ENCODE results near the gene JKAMP.
"Not testable (repeated sequence)": the region's sequence is repeated elsewhere in the genome, so short reads cannot be mapped to it uniquely, and the experiment has no call there.

The JKAMP gene

GRCh38 chr14:59483819-59484638 lies at the start of gene JKAMP, which contains the start of gene L3HYPDH:
JKAMP (plus strand) TSS chr14:59484517; CDS start chr14:59484590, 73 bp downstream.
L3HYPDH (minus strand) TSS chr14:59484408; CDS start chr14:59484316, 92 bp downstream.
- peak; percentile 99 for DNase-seq (ENCODE audit: low read depth, low spot score)

- no peak for DNase-seq (ENCODE audit: low read depth, low spot score)
Measured at GRCh38 chr14:59435101-59435500, 49.2 kb upstream of the JKAMP start.

GRCh38 chr14:59435987-59436386 lies 48.3 kb upstream of the JKAMP start:
- no peak for DNase-seq (ENCODE audit: low read depth, low spot score)

GRCh38 chr14:59438195-59438647 lies 46.1 kb upstream of the JKAMP start:
- DNase-seq (ENCODE audit: low read depth, low spot score), result peak; percentile 63

DNA sequence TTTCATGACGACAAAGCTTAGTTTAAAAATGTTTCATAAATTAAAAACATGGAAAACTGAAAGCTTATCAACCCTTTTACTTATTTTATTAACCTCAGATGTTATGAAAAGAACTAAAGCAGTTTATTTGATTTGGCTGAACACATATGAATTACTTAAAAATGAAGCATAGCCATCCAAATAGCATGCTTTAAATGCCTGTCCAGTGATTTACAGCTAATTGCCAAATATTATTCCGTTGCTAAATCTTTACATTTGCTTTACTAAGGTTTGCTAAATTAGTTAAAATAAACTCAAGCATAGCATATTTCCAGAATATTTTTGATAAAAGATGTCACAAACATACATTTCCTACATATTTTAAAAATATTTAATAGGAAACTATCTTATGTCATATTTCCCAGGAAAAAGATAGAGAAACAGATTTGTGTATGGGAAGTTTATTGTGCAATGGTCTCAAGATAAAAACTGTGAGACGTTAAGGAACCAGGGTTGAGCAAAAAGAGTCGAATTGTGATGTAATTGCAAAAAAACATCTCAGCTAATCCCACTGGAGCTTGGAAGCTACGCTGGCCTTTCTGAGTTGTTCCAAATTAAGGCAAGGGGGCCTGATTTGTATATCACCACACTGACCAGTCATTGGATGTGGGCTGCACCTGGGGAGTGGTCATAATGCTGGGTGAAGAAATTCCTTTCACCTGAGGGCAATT lies 44.9 kb upstream of the JKAMP start:
- DNase-seq (ENCODE audit: low read depth, low spot score), result no peak

DNA sequence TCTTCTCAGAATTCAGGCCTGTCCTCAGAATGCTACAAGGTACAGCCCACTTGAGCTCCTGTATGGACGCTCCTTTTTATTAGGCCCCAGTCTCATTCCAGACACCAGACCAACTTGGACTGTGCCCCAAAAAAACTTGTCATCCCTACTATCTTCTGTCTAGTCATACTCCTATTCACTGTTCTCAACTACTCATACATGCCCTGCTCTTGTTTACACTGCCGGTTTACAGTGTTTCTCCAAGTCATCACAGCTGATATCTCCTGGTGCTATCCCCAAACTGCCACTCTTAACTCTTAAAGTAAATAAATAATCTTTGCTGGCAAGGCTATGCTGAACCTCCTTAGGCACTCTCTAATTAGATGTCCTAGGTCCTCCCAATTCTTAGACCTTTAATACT lies 35.6 kb upstream of the JKAMP start:
- DNase-seq (ENCODE audit: low read depth, low spot score), result not testable (repeated sequence)

DNA sequence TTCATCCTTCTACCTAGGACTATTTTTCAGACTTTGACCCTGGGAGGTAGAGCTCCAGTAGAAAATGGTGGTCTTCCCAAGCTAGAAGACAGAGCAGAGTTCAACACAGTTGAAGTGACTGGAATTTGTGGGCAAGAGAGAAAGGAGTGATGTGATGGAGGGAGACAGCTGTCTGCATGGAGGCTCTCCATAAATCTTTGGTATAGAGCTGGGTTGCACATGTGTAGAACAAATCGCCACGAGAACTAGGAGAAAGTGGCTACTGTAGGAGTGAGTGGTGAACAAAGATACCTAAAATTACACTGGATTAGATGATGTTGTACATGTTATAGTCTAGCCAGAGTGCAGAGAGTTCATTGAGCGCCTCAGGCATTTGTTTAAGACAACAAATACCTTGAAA lies 33.6 kb upstream of the JKAMP start:
- no peak for DNase-seq (ENCODE audit: low read depth, low spot score)

- no peak for DNase-seq (ENCODE audit: low read depth, low spot score)
Measured at GRCh38 chr14:59451849-59452248, 32.5 kb upstream of the JKAMP start.

GRCh38 chr14:59454139-59454538 lies 30.2 kb upstream of the JKAMP start:
- DNase-seq (ENCODE audit: low read depth, low spot score), result peak; percentile 77

DNA sequence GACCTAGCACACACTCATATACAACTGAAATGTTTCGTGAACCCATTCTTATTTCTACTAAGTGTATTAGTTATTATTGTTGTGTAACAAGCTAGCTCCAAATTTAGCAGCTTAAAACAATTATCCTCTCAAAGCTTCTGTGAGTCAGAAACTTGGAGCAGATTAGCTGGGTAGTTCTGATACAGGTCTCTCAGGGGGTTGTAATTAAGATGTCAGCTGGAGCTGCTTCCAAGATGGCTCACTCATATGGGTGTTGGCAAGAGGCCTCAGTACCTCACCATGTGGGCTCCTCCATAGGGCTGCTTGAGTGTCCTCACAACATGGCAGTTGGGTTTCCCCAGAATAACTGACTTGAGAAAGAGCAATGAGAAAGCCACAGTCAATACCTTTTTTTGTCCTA lies 28.9 kb upstream of the JKAMP start:
- no peak for DNase-seq (ENCODE audit: low read depth, low spot score)

GRCh38 chr14:59458486-59458885 lies 25.8 kb upstream of the JKAMP start:
- DNase-seq (ENCODE audit: low read depth, low spot score), result no peak

DNA sequence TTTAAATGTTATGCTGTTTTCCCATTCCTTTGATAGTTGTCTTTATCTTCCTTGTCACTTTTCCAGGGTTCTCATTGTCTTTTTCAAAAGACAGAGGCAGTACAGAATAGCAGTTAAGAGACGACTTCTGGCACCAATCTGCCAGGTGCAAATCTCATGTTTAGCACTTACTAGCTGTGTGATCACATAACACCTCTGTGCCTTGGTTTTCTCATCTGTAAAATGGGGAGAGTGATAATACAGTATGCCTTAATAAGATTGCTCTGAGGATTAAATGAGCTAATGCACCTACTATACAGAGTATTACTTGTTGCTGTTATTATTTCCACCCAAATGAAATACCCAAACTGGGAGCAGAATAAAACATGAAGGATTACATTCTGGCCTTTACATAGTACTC lies 23.9 kb upstream of the JKAMP start:
- no peak for DNase-seq (ENCODE audit: low read depth, low spot score)

- DNase-seq (ENCODE audit: low read depth, low spot score), result no peak
Measured at GRCh38 chr14:59461891-59462290, 22.4 kb upstream of the JKAMP start.

- no peak for DNase-seq (ENCODE audit: low read depth, low spot score)
Measured at GRCh38 chr14:59463787-59464485, 20.4 kb upstream of the JKAMP start.

GRCh38 chr14:59464486-59465315 lies 19.6 kb upstream of the JKAMP start:
- DNase-seq (ENCODE audit: low read depth, low spot score), result peak; percentile 88

- DNase-seq (ENCODE audit: low read depth, low spot score), result no peak
Measured at GRCh38 chr14:59465316-59466135, 18.8 kb upstream of the JKAMP start, which contains the start of gene GPR135. GPR135 (minus strand) TSS chr14:59465380; CDS start chr14:59465226, 154 bp downstream.

GRCh38 chr14:59474172-59474571 lies 10.1 kb upstream of the JKAMP start:
- peak; percentile 86 for DNase-seq (ENCODE audit: low read depth, low spot score)

DNA sequence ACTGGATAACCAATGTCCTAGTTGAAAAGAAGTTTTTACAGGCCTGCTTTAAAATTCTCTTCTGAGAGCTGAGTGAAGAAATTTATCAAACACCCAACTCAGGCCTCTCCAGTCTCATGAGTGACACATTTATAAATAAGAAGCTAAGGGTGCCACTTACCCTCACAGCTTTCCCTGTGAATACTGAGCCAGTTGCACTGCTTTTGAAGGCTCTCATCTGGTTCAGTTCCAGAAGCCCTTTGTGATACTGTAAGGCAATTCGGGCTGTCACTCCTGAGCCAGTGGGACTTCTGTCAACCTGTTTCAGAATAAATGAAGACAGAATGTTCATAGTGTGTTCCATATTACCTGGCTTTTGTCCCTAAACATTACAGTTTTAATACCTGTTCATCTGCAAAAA lies 8.6 kb upstream of the JKAMP start:
- no peak for DNase-seq (ENCODE audit: low read depth, low spot score)

DNA sequence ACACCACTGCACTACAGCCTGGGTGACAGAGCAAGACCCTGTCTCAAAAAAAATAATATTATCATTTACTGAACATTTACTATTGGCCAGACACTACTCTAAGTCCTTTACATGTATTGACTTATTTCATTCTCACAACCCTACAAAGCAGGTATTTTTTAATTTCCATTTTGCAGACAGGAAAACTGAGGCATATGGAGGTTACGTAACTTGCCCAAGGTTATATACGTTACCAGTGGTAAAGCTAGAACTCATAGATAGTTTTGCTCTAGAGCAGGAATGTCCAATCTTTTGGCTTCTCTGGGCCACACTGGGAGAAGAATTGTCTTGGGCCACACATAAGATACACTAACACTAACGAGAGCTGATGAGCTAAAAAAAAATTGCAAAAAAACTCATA lies 5.8 kb upstream of the JKAMP start:
- DNase-seq (ENCODE audit: low read depth, low spot score), result no peak

- no peak for DNase-seq (ENCODE audit: low read depth, low spot score)
Measured at GRCh38 chr14:59480166-59480565, 4.2 kb upstream of the JKAMP start.
